GM23338 (cell line): ENCODE data around the gene CHCHD3. TPM values are rescaled to one million over a fixed set of nuclear protein-coding genes. Genes with fewer than 3 reads are reported as not detected.

Source experiments
- ATAC-seq: fragments of 200-7000 bp; cut with Tn5 transposase; 3 replicates; pipeline ENCODE4 v1.9.1; 2020
- DNase-seq: peaks from one replicate; pipeline ENCODE4 v3.0.0-alpha.2; 2015; ENCODE audit warnings: low spot score
- H2AFZ ChIP-seq: fragments of 200-600 bp; sonication (generic); 2 replicates; pipeline ENCODE4 v1.8.0; 2016; ENCODE audit warnings: antibody characterized with exemption, mild to moderate bottlenecking, moderate library complexity
- H3F3A ChIP-seq: fragments of 200-600 bp; sonication (generic); replicated peaks from 2 replicates; pipeline ENCODE4 v1.8.0; 2017; ENCODE audit warnings: antibody characterized with exemption, mixed run types, low read depth
- H3K27ac ChIP-seq: fragments of 200-600 bp; sonication (generic); 2 replicates; pipeline ENCODE4 v1.6.1; 2016; ENCODE audit warnings: low read depth
- H3K27me3 ChIP-seq: fragments of 200-600 bp; sonication (generic); 2 replicates; pipeline ENCODE4 v1.8.0; 2016; ENCODE audit warnings: mild to moderate bottlenecking, mixed run types, moderate library complexity; ENCODE audit not compliant: insufficient read depth
- H3K36me3 ChIP-seq: fragments of 200-600 bp; sonication (generic); 2 replicates; pipeline ENCODE4 v1.8.0; 2016; ENCODE audit warnings: mild to moderate bottlenecking; ENCODE audit not compliant: insufficient read depth
- H3K4me1 ChIP-seq: fragments of 200-600 bp; sonication (generic); 2 replicates; pipeline ENCODE4 v1.8.0; 2016; ENCODE audit warnings: mild to moderate bottlenecking, moderate library complexity; ENCODE audit not compliant: insufficient read depth
- H3K4me2 ChIP-seq: fragments of 200-600 bp; sonication (generic); 2 replicates; pipeline ENCODE4 v1.7.1; 2017; ENCODE audit warnings: mixed run types
- H3K4me3 ChIP-seq: fragments of 200-600 bp; sonication (generic); 2 replicates; pipeline ENCODE4 v1.6.1; 2016; ENCODE audit warnings: mixed run types
- H3K79me2 ChIP-seq: fragments of 200-600 bp; sonication (generic); replicated peaks from 2 replicates; pipeline ENCODE4 v1.8.0; 2017; ENCODE audit warnings: mild to moderate bottlenecking; ENCODE audit not compliant: insufficient read depth
- H3K9me2 ChIP-seq: fragments of 200-600 bp; sonication (generic); 2 replicates; pipeline ENCODE4 v1.8.0; 2017; ENCODE audit not compliant: insufficient read depth
- H4K20me1 ChIP-seq: fragments of 200-600 bp; sonication (generic); replicated peaks from 2 replicates; pipeline ENCODE4 v1.8.0; 2017; ENCODE audit warnings: mild to moderate bottlenecking; ENCODE audit not compliant: insufficient read depth
- H3K27ac Mint-ChIP-seq: 2 replicates; pipeline ENCODE4 v1.8.0; 2020; ENCODE audit warnings: inconsistent platforms, mild to moderate bottlenecking, moderate library complexity, mixed read lengths
- H3K27me3 Mint-ChIP-seq: 3 replicates; pipeline ENCODE4 v1.8.0; 2022; ENCODE audit warnings: low read depth, mild to moderate bottlenecking, moderate library complexity, mixed read lengths, inconsistent platforms; ENCODE audit not compliant: insufficient read depth, poor library complexity
- H3K36me3 Mint-ChIP-seq: 3 replicates; pipeline ENCODE4 v1.8.0; 2021; ENCODE audit warnings: low read depth, mild to moderate bottlenecking, inconsistent platforms, moderate library complexity, mixed read lengths
- H3K4me1 Mint-ChIP-seq: 3 replicates; pipeline ENCODE4 v1.8.0; 2020; ENCODE audit warnings: mild to moderate bottlenecking, inconsistent platforms, mixed read lengths
- H3K4me3 Mint-ChIP-seq: 3 replicates; pipeline ENCODE4 v1.8.0; 2021; ENCODE audit warnings: moderate library complexity, mild to moderate bottlenecking, inconsistent platforms, mixed read lengths
- H3K9me3 Mint-ChIP-seq: 3 replicates; pipeline ENCODE4 v1.8.0; 2020; ENCODE audit warnings: moderate library complexity, mild to moderate bottlenecking, inconsistent platforms, mixed read lengths
- CREB1 ChIP-seq: fragments of 250-450 bp; sonication (Bioruptor Pico); IDR thresholded peaks from 2 replicates; pipeline ENCODE4 v1.5.0; 2020; ENCODE audit warnings: low read depth, mild to moderate bottlenecking, moderate library complexity
- EZH2 ChIP-seq: fragments of 200-600 bp; sonication (generic); IDR thresholded peaks from one replicate; pipeline ENCODE4 v1.8.0; 2017; ENCODE audit warnings: antibody characterized with exemption, mild to moderate bottlenecking, low read depth; ENCODE audit not compliant: unreplicated experiment
- EZH2phosphoT487 ChIP-seq: fragments of 200-600 bp; sonication (generic); IDR thresholded peaks from one replicate; pipeline ENCODE4 v1.8.1; 2018; ENCODE audit warnings: antibody characterized with exemption; ENCODE audit not compliant: unreplicated experiment
- JUNB ChIP-seq: IDR thresholded peaks from one replicate; pipeline ENCODE4 v1.6.1; 2016; ENCODE audit warnings: antibody characterized with exemption; ENCODE audit not compliant: unreplicated experiment
- NANOG ChIP-seq: IDR thresholded peaks from 2 replicates; pipeline ENCODE4 v1.6.1; 2016; ENCODE audit warnings: antibody characterized with exemption, borderline replicate concordance
- POLR2AphosphoS5 ChIP-seq: IDR thresholded peaks from 2 replicates; pipeline ENCODE4 v1.6.1; 2016; ENCODE audit warnings: antibody characterized with exemption, low read depth
- STAT1 ChIP-seq: IDR thresholded peaks from one replicate; pipeline ENCODE4 v1.6.1; 2016; ENCODE audit warnings: antibody characterized with exemption; ENCODE audit not compliant: unreplicated experiment
- ZNF114 ChIP-seq: fragments of 250-450 bp; sonication (Bioruptor Pico); IDR thresholded peaks from 2 replicates; pipeline ENCODE4 v1.5.0; 2020; ENCODE audit warnings: mild to moderate bottlenecking, moderate library complexity
- ZNF331 ChIP-seq: fragments of 250-450 bp; sonication (Bioruptor Pico); IDR thresholded peaks from 2 replicates; pipeline ENCODE4 v1.5.0; 2020; ENCODE audit warnings: low read depth, mild to moderate bottlenecking, moderate library complexity
- polyA plus RNA-seq: library from polyadenylated mRNA; unstranded; fragments of >200 nt; fragmentation: Nextera tagmentation; extraction: Ambion mirVana; gene quantifications from 2 replicates; pipeline ENCODE4 v1.2.1, GENCODE V29; 2016
- total RNA-seq: library from RNA; depleted of rRNA; stranded (reverse); fragments of >200 nt; shearing (Covaris generic); gene quantifications from 2 replicates; pipeline ENCODE4 v1.2.3, GENCODE V29; 2014
- TF ChIP-seq, protein P1 (sequence below): IDR thresholded peaks from one replicate; pipeline ENCODE4 v1.6.1; 2018; ENCODE audit warnings: antibody characterized with exemption; ENCODE audit not compliant: unreplicated experiment
- TF ChIP-seq, protein P2 (sequence below): IDR thresholded peaks from 2 replicates; pipeline ENCODE4 v1.6.1; 2016; ENCODE audit warnings: antibody characterized with exemption
- TF ChIP-seq, protein P3 (sequence below), 2 experiments: fragments of 200-600 bp in 1 of 2; sonication (generic) in 1 of 2; conservative IDR thresholded peaks; 2 replicates each; pipeline versions ENCODE4 v1.5.1 to v1.6.1; 2016 to 2017; ENCODE audit warnings: antibody characterized with exemption in 2 of 2, low read depth in 2 of 2, mild to moderate bottlenecking in 2 of 2, moderate library complexity in 1 of 2

Gene CHCHD3
- total and polyA plus RNA-seq, 2 experiments from 2014 or later = 107 to 131 TPM

DNA sequence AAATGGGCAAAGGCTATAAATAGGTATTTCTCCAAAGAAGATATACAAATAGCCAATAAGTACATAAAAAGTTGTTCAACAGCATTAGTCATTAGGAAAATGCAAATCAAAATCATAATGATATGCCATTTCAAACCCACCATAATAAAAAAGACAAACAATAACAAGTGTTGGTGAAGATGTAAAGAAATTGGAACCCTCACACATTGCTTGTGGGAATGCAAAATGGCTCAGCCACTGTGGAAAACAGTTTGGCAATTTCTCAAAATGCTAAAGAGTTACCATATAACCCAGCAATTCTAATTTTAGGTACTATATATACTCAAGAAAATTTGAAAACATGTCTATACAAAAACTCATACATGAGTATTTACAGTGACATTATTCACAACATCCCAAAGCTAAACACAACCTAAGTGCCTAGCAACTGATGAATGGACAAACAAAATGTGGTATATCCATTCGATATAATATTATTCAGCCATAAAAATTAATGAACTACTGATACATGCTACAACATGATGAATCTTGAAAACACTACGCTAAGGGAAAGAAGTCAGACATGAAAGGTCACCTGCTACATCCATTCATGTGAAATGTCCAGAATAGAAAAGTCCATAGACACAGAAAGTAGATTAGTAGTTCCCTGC, 55.6 kb downstream of the CHCHD3 start (continued):
- TF ChIP-seq, protein P1, sequence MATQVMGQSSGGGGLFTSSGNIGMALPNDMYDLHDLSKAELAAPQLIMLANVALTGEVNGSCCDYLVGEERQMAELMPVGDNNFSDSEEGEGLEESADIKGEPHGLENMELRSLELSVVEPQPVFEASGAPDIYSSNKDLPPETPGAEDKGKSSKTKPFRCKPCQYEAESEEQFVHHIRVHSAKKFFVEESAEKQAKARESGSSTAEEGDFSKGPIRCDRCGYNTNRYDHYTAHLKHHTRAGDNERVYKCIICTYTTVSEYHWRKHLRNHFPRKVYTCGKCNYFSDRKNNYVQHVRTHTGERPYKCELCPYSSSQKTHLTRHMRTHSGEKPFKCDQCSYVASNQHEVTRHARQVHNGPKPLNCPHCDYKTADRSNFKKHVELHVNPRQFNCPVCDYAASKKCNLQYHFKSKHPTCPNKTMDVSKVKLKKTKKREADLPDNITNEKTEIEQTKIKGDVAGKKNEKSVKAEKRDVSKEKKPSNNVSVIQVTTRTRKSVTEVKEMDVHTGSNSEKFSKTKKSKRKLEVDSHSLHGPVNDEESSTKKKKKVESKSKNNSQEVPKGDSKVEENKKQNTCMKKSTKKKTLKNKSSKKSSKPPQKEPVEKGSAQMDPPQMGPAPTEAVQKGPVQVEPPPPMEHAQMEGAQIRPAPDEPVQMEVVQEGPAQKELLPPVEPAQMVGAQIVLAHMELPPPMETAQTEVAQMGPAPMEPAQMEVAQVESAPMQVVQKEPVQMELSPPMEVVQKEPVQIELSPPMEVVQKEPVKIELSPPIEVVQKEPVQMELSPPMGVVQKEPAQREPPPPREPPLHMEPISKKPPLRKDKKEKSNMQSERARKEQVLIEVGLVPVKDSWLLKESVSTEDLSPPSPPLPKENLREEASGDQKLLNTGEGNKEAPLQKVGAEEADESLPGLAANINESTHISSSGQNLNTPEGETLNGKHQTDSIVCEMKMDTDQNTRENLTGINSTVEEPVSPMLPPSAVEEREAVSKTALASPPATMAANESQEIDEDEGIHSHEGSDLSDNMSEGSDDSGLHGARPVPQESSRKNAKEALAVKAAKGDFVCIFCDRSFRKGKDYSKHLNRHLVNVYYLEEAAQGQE = no peak
- no peak for TF ChIP-seq EZH2phosphoT487
- no peak for TF ChIP-seq ZNF331 (CRISPR knock-in tag)
- no peak for TF ChIP-seq EZH2

DNA sequence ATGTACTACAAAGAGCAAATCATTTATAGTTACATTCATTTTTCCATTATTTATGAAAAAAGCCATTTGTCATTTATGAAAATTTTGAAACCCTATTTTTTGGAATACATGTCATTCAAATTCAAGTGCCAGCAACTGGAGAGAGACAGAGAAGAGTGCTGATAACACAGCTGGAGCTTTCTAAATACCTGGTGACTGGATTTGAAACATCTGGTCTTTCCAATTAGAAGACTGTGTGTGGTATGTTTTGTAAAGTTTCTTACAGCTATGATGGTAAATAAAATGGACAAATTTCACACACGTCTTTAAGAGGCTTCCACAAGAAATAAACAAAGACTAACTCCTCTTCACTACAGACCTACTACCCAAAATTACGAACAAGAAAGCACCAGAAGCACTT, 56.8 kb downstream of the CHCHD3 start:
- Histone ChIP-seq H4K20me1 (no peaks in the 10 kb centered on the region; the same call in 1 of the 2 replicates), H3K79me2 (peaks cover 71% of the 10 kb centered on the region), H3F3A (no peaks in the 10 kb centered on the region), H3K4me2 (no peak overlapping the region), H3K36me3 (no peaks in the 10 kb centered on the region), H3K27me3 (no peaks in the 10 kb centered on the region), H3K9me2 (no peaks in the 10 kb centered on the region), H3K4me3 (no peak overlapping the region), H2AFZ (no peak overlapping the region), H3K4me1 (0 out of 2 replicates have a peak, but pooled peaks cover 5% of the 10 kb centered on the region), H3K27ac (no peak overlapping the region)
- Mint-ChIP-seq H3K27ac (no peak overlapping the region), H3K36me3 (peaks cover 11% of the 10 kb centered on the region; the same call in 2 of the 3 replicates), H3K27me3 (peaks cover 7% of the 10 kb centered on the region), H3K4me1 (peaks cover 23% of the 10 kb centered on the region), H3K4me3 (no peak overlapping the region), H3K9me3 (peaks cover 3% of the 10 kb centered on the region; the same call in 1 of the 3 replicates)
- no peak for DNase-seq
- TF ChIP-seq, protein P2, sequence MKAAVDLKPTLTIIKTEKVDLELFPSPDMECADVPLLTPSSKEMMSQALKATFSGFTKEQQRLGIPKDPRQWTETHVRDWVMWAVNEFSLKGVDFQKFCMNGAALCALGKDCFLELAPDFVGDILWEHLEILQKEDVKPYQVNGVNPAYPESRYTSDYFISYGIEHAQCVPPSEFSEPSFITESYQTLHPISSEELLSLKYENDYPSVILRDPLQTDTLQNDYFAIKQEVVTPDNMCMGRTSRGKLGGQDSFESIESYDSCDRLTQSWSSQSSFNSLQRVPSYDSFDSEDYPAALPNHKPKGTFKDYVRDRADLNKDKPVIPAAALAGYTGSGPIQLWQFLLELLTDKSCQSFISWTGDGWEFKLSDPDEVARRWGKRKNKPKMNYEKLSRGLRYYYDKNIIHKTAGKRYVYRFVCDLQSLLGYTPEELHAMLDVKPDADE = no peak
- TF ChIP-seq, protein P3, sequence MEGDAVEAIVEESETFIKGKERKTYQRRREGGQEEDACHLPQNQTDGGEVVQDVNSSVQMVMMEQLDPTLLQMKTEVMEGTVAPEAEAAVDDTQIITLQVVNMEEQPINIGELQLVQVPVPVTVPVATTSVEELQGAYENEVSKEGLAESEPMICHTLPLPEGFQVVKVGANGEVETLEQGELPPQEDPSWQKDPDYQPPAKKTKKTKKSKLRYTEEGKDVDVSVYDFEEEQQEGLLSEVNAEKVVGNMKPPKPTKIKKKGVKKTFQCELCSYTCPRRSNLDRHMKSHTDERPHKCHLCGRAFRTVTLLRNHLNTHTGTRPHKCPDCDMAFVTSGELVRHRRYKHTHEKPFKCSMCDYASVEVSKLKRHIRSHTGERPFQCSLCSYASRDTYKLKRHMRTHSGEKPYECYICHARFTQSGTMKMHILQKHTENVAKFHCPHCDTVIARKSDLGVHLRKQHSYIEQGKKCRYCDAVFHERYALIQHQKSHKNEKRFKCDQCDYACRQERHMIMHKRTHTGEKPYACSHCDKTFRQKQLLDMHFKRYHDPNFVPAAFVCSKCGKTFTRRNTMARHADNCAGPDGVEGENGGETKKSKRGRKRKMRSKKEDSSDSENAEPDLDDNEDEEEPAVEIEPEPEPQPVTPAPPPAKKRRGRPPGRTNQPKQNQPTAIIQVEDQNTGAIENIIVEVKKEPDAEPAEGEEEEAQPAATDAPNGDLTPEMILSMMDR (conservative IDR thresholded peaks at IDR 0.05; ENCODE audit: low read depth in 2 of 2) = no peak
- TF ChIP-seq POLR2AphosphoS5 (no peak), EZH2 (no peak), ZNF331 (CRISPR knock-in tag) (no peak), JUNB (no peak), NANOG (no peak), STAT1 (no peak), CREB1 (CRISPR knock-in tag) (no peak), EZH2phosphoT487 (no peak), ZNF114 (no peak)
- TF ChIP-seq, protein P1 = no peak
- no peak for ATAC-seq
